ENCODE measurements around the gene BNIP5.

BNIP5 gene

GRCh38 chr6:36302227-36302976 is 34.3 kb downstream of the BNIP5 start:
- Histone ChIP-seq H3K9me3 (ENCODE audit: low read length) (no peaks in the 10 kb centered on the region), H3K27me3 (ENCODE audit: insufficient read depth, low read length) (no peaks in the 10 kb centered on the region), H2AFZ (ENCODE audit: low read depth, low read length) (no peak overlapping the region), H3K4me3 (ENCODE audit: low read length) (no peak overlapping the region), H3K4me1 (ENCODE audit: insufficient read depth, low read length) (peaks cover 8% of the 10 kb centered on the region), H3K36me3 (ENCODE audit: insufficient read depth, low read length) (no peaks in the 10 kb centered on the region)

GRCh38 chr6:36301781-36302180 is 34.9 kb downstream of the BNIP5 start:
- no peak overlapping the region for H2AFZ ChIP-seq (ENCODE audit: low read depth, low read length)
- H3K9me3 ChIP-seq (ENCODE audit: low read length) = no peaks in the 10 kb centered on the region
- no peaks in the 10 kb centered on the region for H3K27me3 ChIP-seq (ENCODE audit: insufficient read depth, low read length)
- peaks cover 6% of the 10 kb centered on the region for H3K4me1 ChIP-seq (ENCODE audit: insufficient read depth, low read length)
- H3K4me3 ChIP-seq (ENCODE audit: low read length) = no peak overlapping the region
- H3K36me3 ChIP-seq (ENCODE audit: insufficient read depth, low read length) = no peaks in the 10 kb centered on the region

GRCh38 chr6:36301085-36301658 is 35.5 kb downstream of the BNIP5 start:
- no peaks in the 10 kb centered on the region for H3K4me1 ChIP-seq (ENCODE audit: insufficient read depth, low read length)
- H3K9me3 ChIP-seq (ENCODE audit: low read length) = no peaks in the 10 kb centered on the region
- no peak overlapping the region for H2AFZ ChIP-seq (ENCODE audit: low read depth, low read length)
- H3K36me3 ChIP-seq (ENCODE audit: insufficient read depth, low read length) = no peaks in the 10 kb centered on the region
- no peaks in the 10 kb centered on the region for H3K27me3 ChIP-seq (ENCODE audit: insufficient read depth, low read length)
- H3K4me3 ChIP-seq (ENCODE audit: low read length) = no peak overlapping the region

GRCh38 chr6:36298027-36298426 is 38.7 kb downstream of the BNIP5 start:
- H3K36me3 ChIP-seq (ENCODE audit: insufficient read depth, low read length) = no peaks in the 10 kb centered on the region
- H3K27me3 ChIP-seq (ENCODE audit: insufficient read depth, low read length) = peaks cover 6% of the 10 kb centered on the region
- H3K9me3 ChIP-seq (ENCODE audit: low read length) = no peaks in the 10 kb centered on the region
- no peak overlapping the region for H2AFZ ChIP-seq (ENCODE audit: low read depth, low read length)
- H3K4me1 ChIP-seq (ENCODE audit: insufficient read depth, low read length) = no peaks in the 10 kb centered on the region
- no peak overlapping the region for H3K4me3 ChIP-seq (ENCODE audit: low read length)

- Histone ChIP-seq H3K4me1 (ENCODE audit: insufficient read depth, low read length) (no peaks in the 10 kb centered on the region), H3K27me3 (ENCODE audit: insufficient read depth, low read length) (peaks cover 6% of the 10 kb centered on the region), H3K4me3 (ENCODE audit: low read length) (no peak overlapping the region), H3K9me3 (ENCODE audit: low read length) (no peaks in the 10 kb centered on the region), H3K36me3 (ENCODE audit: insufficient read depth, low read length) (no peaks in the 10 kb centered on the region), H2AFZ (ENCODE audit: low read depth, low read length) (no peak overlapping the region)
Measured at GRCh38 chr6:36297511-36297910, 39.2 kb downstream of the BNIP5 start.

- Histone ChIP-seq H3K4me1 (ENCODE audit: insufficient read depth, low read length) (no peaks in the 10 kb centered on the region), H3K9me3 (ENCODE audit: low read length) (no peaks in the 10 kb centered on the region), H3K27me3 (ENCODE audit: insufficient read depth, low read length) (peaks cover 6% of the 10 kb centered on the region), H2AFZ (ENCODE audit: low read depth, low read length) (no peak overlapping the region), H3K4me3 (ENCODE audit: low read length) (no peak overlapping the region), H3K36me3 (ENCODE audit: insufficient read depth, low read length) (no peaks in the 10 kb centered on the region)
Measured at GRCh38 chr6:36297051-36297450, 39.6 kb downstream of the BNIP5 start.

- H3K4me3 ChIP-seq (ENCODE audit: low read length) = no peak overlapping the region
Measured at GRCh38 chr6:36296240-36296639, 40.4 kb downstream of the BNIP5 start.

GRCh38 chr6:36292170-36292569 is 44.5 kb downstream of the BNIP5 start:
- H2AFZ ChIP-seq (ENCODE audit: low read depth, low read length) = no peak overlapping the region
- H3K9me3 ChIP-seq (ENCODE audit: low read length) = no peaks in the 10 kb centered on the region
- H3K4me1 ChIP-seq (ENCODE audit: insufficient read depth, low read length) = no peaks in the 10 kb centered on the region
- no peaks in the 10 kb centered on the region for H3K36me3 ChIP-seq (ENCODE audit: insufficient read depth, low read length)
- H3K27me3 ChIP-seq (ENCODE audit: insufficient read depth, low read length) = peaks cover 6% of the 10 kb centered on the region
- H3K4me3 ChIP-seq (ENCODE audit: low read length) = no peak overlapping the region

More at GRCh38 chr6:36296240-36296639, 40.4 kb downstream of the BNIP5 start:
- Histone ChIP-seq H3K4me1 (ENCODE audit: insufficient read depth, low read length) (no peaks in the 10 kb centered on the region), H3K27me3 (ENCODE audit: insufficient read depth, low read length) (peaks cover 6% of the 10 kb centered on the region), H3K36me3 (ENCODE audit: insufficient read depth, low read length) (no peaks in the 10 kb centered on the region), H3K9me3 (ENCODE audit: low read length) (no peaks in the 10 kb centered on the region), H2AFZ (ENCODE audit: low read depth, low read length) (no peak overlapping the region)

- no peaks in the 10 kb centered on the region for H3K4me1 ChIP-seq (ENCODE audit: insufficient read depth, low read length)
- H3K9me3 ChIP-seq (ENCODE audit: low read length) = no peaks in the 10 kb centered on the region
- H3K36me3 ChIP-seq (ENCODE audit: insufficient read depth, low read length) = no peaks in the 10 kb centered on the region
- no peak overlapping the region for H2AFZ ChIP-seq (ENCODE audit: low read depth, low read length)
- H3K4me3 ChIP-seq (ENCODE audit: low read length) = no peak overlapping the region
- H3K27me3 ChIP-seq (ENCODE audit: insufficient read depth, low read length) = peaks cover 6% of the 10 kb centered on the region
Measured at GRCh38 chr6:36290668-36291620, 45.7 kb downstream of the BNIP5 start.

- Histone ChIP-seq H3K9me3 (ENCODE audit: low read length) (no peaks in the 10 kb centered on the region), H2AFZ (ENCODE audit: low read depth, low read length) (no peak overlapping the region), H3K4me1 (ENCODE audit: insufficient read depth, low read length) (peaks cover 15% of the 10 kb centered on the region), H3K36me3 (ENCODE audit: insufficient read depth, low read length) (no peaks in the 10 kb centered on the region), H3K4me3 (ENCODE audit: low read length) (no peak overlapping the region), H3K27me3 (ENCODE audit: insufficient read depth, low read length) (peaks cover 4% of the 10 kb centered on the region)
Measured at GRCh38 chr6:36289281-36289878, 47.3 kb downstream of the BNIP5 start.

GRCh38 chr6:36286858-36287257 is 49.8 kb downstream of the BNIP5 start:
- H3K4me3 ChIP-seq (ENCODE audit: low read length) = no peak overlapping the region
- no peaks in the 10 kb centered on the region for H3K9me3 ChIP-seq (ENCODE audit: low read length)
- H3K4me1 ChIP-seq (ENCODE audit: insufficient read depth, low read length) = peaks cover 15% of the 10 kb centered on the region
- H3K27me3 ChIP-seq (ENCODE audit: insufficient read depth, low read length) = no peaks in the 10 kb centered on the region
- no peaks in the 10 kb centered on the region for H3K36me3 ChIP-seq (ENCODE audit: insufficient read depth, low read length)
- H2AFZ ChIP-seq (ENCODE audit: low read depth, low read length) = no peak overlapping the region

- no peaks in the 10 kb centered on the region for H3K36me3 ChIP-seq (ENCODE audit: insufficient read depth, low read length)
- no peaks in the 10 kb centered on the region for H3K27me3 ChIP-seq (ENCODE audit: insufficient read depth, low read length)
- peaks cover 15% of the 10 kb centered on the region for H3K4me1 ChIP-seq (ENCODE audit: insufficient read depth, low read length)
- H3K9me3 ChIP-seq (ENCODE audit: low read length) = no peaks in the 10 kb centered on the region
- H3K4me3 ChIP-seq (ENCODE audit: low read length) = no peak overlapping the region
- H2AFZ ChIP-seq (ENCODE audit: low read depth, low read length) = peak overlapping the region; percentile 43
Measured at GRCh38 chr6:36285797-36286196, 50.9 kb downstream of the BNIP5 start.

Measured in neuron (in vitro differentiated cells).